RWPE2 (cell line): ENCODE measurements around the gene CORO2B.
A peak's percentile ranks its signal among the peaks of the same experiment; 100 is the strongest.

ENCODE experiments used
- ATAC-seq: fragments of 200-7000 bp; cut with Tn5 transposase; 3 replicates; pipeline ENCODE4 v1.9.1; 2021; ENCODE audit warnings: low read depth
- DNase-seq: peaks from one replicate; pipeline ENCODE4 v3.0.0-alpha.2; 2020; ENCODE audit warnings: low spot score
- H3K27ac ChIP-seq: fragments of 450-650 bp; 2 replicates; pipeline ENCODE4 v1.5.1; 2017; ENCODE audit warnings: mild to moderate bottlenecking; ENCODE audit not compliant: poor library complexity, severe bottlenecking
- H3K27me3 ChIP-seq: fragments of 250-450 bp; sonication (Bioruptor Pico); 2 replicates; pipeline ENCODE4 v1.5.1; 2021; ENCODE audit warnings: mild to moderate bottlenecking, moderate library complexity; ENCODE audit not compliant: insufficient read depth, poor library complexity, severe bottlenecking
- H3K36me3 ChIP-seq: fragments of 250-450 bp; sonication (Bioruptor Pico); 2 replicates; pipeline ENCODE4 v1.5.1; 2020; ENCODE audit warnings: low read depth, mild to moderate bottlenecking, moderate library complexity
- H3K4me1 ChIP-seq: fragments of 250-450 bp; sonication (Bioruptor Pico); 2 replicates; pipeline ENCODE4 v1.5.1; 2021; ENCODE audit warnings: mild to moderate bottlenecking, moderate library complexity; ENCODE audit not compliant: insufficient read depth, poor library complexity, severe bottlenecking
- H3K4me3 ChIP-seq: fragments of 250-450 bp; sonication (Bioruptor Pico); 2 replicates; pipeline ENCODE4 v1.5.1; 2021; ENCODE audit warnings: mild to moderate bottlenecking, moderate library complexity; ENCODE audit not compliant: severe bottlenecking
- H3K9me3 ChIP-seq: fragments of 250-450 bp; sonication (Bioruptor Pico); 2 replicates; pipeline ENCODE4 v1.5.1; 2021; ENCODE audit warnings: mild to moderate bottlenecking, moderate library complexity; ENCODE audit not compliant: severe bottlenecking
- TF ChIP-seq, protein P1 (sequence below): fragments of 450-650 bp; IDR thresholded peaks from one replicate; pipeline ENCODE4 v1.5.1; 2017; ENCODE audit warnings: mild to moderate bottlenecking, moderate library complexity; ENCODE audit not compliant: poor library complexity, severe bottlenecking

Gene CORO2B

DNA sequence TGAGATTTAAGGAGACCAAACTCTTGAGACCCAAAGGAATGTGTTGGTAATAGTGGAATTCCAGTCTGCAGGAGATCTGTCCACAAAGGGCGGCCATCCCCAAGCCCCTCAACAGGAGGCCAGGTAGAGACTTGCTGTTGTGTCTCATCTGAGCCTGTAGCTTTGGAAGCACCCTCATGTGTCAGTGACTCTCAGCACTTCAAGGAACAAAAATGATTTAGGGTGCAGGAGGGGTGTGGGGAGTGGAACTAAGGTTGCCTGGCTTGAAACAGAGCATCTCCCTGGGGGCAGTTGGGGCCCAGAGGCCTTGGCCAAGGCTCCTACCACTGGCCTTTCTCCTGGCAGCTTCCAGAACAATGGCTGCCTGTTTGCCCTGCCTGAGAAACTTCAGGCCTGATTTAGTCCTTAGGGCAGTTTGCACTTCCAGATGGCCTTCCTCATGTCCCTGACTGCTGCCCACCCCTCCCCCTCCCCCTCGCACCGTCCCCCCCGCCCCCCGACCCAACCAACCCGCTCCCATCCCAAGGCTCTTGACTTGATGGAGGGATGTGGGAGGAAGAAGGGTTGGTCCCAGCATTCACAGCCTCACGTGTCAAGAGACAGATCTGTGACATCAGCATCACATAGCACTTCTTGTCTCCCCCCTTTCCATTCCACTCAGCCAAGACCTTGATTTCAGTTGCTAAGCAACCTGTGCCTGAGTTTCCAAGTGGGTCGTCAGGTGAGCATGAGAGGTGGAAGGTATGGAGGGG, 77.1 kb downstream of the CORO2B start:
- ATAC-seq (no peak), DNase-seq (peak; percentile 39)
- H3K9me3 ChIP-seq = no peaks in the 10 kb centered on the region
- no peaks in the 10 kb centered on the region for H3K36me3 ChIP-seq
- no peaks in the 10 kb centered on the region for H3K4me1 ChIP-seq
- no peaks in the 10 kb centered on the region for H3K27me3 ChIP-seq
- TF ChIP-seq, protein P1, sequence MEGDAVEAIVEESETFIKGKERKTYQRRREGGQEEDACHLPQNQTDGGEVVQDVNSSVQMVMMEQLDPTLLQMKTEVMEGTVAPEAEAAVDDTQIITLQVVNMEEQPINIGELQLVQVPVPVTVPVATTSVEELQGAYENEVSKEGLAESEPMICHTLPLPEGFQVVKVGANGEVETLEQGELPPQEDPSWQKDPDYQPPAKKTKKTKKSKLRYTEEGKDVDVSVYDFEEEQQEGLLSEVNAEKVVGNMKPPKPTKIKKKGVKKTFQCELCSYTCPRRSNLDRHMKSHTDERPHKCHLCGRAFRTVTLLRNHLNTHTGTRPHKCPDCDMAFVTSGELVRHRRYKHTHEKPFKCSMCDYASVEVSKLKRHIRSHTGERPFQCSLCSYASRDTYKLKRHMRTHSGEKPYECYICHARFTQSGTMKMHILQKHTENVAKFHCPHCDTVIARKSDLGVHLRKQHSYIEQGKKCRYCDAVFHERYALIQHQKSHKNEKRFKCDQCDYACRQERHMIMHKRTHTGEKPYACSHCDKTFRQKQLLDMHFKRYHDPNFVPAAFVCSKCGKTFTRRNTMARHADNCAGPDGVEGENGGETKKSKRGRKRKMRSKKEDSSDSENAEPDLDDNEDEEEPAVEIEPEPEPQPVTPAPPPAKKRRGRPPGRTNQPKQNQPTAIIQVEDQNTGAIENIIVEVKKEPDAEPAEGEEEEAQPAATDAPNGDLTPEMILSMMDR = no peak
- H3K4me3 ChIP-seq = no peak overlapping the region
- no peak overlapping the region for H3K27ac ChIP-seq

DNA sequence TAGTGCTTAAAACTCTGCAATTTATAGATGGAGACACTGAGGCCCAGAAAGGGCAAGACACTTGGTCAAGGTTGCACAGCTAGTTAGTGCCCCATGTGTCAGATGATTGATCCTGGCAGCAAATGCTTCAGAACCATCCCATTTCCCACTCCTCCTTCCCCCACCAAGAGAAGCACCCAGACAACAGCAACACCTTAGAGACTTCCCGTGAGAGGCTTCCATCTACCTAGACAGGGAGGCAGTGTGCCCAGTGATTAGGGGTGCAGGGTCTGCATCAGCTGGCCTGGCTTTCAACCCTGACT, 77.6 kb downstream of the CORO2B start:
- H3K4me3 ChIP-seq = no peak overlapping the region
- H3K27me3 ChIP-seq = no peaks in the 10 kb centered on the region
- TF ChIP-seq, protein P1 = no peak
- no peaks in the 10 kb centered on the region for H3K36me3 ChIP-seq
- H3K9me3 ChIP-seq = no peaks in the 10 kb centered on the region
- DNase-seq = no peak
- H3K4me1 ChIP-seq = no peaks in the 10 kb centered on the region
- no peak overlapping the region for H3K27ac ChIP-seq
- no peak for ATAC-seq

DNA sequence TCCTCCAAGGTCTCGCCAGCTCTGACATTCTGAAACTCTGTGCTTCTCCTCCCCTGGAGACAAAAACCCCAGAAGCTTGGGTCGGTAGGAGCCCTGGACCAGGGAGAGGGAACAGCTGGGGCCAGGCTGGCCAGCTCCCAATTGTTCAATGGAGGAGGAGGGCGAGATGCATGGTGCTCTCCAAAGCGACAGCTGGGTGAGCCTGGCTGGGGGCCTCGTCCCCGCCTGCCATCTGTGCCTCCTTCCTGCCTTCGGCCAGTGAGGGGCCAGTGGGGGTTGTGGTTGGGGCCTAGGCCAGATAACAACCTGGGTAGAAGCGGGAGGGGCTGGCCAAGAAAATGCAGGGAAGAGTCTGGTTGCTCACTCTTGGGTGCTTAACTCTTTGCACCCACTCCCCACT, 79.4 kb downstream of the CORO2B start:
- Histone ChIP-seq H3K4me1 (no peaks in the 10 kb centered on the region), H3K9me3 (no peaks in the 10 kb centered on the region), H3K27ac (no peak overlapping the region), H3K36me3 (no peaks in the 10 kb centered on the region), H3K4me3 (no peak overlapping the region), H3K27me3 (no peaks in the 10 kb centered on the region)
- DNase-seq (peak; percentile 58), ATAC-seq (peak; percentile 21; the same call in 1 of the 3 replicates)
- TF ChIP-seq, protein P1 = no peak

DNA sequence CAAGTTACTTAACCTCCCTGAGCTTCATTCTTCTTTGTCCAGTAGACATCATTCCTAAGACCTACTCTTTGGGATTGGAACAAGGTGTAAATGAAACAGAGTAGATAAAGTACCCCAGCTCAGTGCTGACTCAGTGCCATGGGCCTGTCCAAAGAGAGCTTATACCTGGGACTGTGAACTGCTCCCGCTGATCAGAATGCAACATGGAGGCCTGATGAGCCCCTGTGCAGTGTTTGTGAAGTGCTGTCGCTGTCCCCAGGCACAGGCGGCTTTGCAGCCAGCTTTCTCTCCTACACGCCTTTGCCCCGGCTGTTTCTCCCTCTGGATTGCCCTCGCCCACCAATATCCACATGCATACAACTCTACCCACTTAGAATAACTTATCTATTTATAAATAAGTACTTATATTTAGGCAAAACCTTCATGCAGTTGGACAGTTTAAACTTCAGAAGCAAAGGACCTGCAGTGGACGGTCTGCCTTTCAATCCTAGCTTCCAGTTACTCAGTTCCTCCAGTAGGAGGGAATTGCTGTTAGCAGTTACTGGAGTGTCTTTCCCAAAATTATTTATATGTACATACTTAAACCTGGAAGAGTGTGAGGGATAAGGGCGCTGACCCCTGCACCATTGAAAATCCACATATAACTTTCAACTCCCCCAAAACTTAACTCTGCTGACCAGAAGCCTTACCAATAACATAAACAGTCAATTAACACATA, 80.0 kb downstream of the CORO2B start:
- Histone ChIP-seq H3K9me3 (no peaks in the 10 kb centered on the region), H3K4me1 (no peaks in the 10 kb centered on the region), H3K27ac (no peak overlapping the region), H3K27me3 (no peaks in the 10 kb centered on the region), H3K36me3 (no peaks in the 10 kb centered on the region), H3K4me3 (no peak overlapping the region)
- peak; percentile 51 for DNase-seq
- TF ChIP-seq, protein P1 = no peak
- ATAC-seq = no peak

DNA sequence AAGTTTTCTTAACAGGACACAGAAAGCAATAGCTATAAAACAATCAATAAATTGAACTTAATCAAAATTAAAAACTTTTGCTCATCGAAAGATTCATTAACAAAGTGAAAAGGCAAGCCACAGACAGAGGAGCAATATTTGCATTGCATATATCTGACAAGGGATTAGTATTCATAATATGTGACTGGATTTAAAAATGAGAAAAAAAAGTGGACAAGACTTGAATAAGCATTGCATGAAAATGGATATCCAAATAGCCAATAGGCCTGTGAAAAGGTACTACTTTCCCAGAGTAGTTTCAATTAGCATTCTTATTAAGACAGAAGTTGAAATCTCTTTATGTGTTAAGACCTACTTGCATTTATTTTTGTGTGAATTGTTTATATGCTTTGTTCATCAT, 84.7 kb downstream of the CORO2B start:
- Histone ChIP-seq H3K4me3 (no peak overlapping the region), H3K36me3 (no peaks in the 10 kb centered on the region), H3K27me3 (no peaks in the 10 kb centered on the region), H3K4me1 (no peaks in the 10 kb centered on the region), H3K27ac (no peak overlapping the region), H3K9me3 (no peaks in the 10 kb centered on the region)
- no peak for DNase-seq
- TF ChIP-seq, protein P1 = no peak
- no peak for ATAC-seq
